GM21447 (cell line): ENCODE measurements around the gene DKKL1.
"Not testable (repeated sequence)": the region's sequence is repeated elsewhere in the genome, so short reads cannot be mapped to it uniquely, and the experiment has no call there.

ENCODE experiments used
- ATAC-seq: cut with Tn5 transposase; IDR thresholded peaks from one replicate; pipeline ENCODE4 v1.9.1; 2021; ENCODE audit not compliant: unreplicated experiment

DKKL1 gene

GRCh38 chr19:49363268-49364082 is at the start of gene DKKL1:
Gene DKKL1, plus strand, starts transcription at chr19:49363877. Its CDS starts 122 bp downstream, at chr19:49363999.
- ATAC-seq = peak; percentile 77

DNA sequence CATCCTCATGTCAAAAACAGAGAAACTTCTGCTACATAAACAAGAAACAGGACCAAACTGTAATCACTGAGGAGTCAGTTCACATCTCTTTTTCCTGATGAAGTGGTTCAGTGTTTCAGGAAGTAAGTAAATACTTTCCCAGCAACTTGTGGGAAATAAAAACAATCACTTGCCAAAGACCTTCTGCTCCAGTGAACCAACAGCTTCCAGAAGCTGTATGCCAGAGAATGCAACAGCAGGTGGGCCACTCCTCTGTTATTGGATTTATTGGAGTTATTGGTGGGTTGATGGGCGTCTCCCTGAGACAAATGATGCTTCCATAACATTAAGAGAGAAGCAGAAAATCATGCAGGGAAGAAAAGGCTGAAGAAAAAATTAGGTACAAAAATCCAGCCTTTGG is 48.6 kb upstream of the DKKL1 start:
- no peak for ATAC-seq

- ATAC-seq = no peak
These were observed 47.4 kb upstream of the DKKL1 start for GRCh38 chr19:49316284-49316683.

DNA sequence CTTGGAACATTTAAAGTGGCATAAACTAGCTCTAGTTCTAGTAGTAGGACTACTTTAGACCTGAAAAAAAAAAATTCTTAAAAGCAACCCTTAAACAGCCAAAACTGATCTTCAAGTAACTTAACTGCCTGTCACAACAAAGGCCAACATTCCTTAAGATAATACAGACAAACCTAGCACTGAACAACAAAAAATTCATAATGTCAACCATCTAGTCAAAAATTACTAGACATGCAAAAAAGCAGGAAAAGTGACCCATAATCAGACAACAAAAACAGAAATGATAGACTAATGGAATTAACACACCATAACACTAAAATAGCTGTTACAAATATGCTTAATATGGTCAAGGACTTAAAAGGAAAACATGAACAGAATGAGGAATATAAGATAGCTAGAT is 45.4 kb upstream of the DKKL1 start:
- no peak for ATAC-seq

- ATAC-seq = no peak
These were observed 38.7 kb upstream of the DKKL1 start, which contains the start of gene SLC6A16 for GRCh38 chr19:49324801-49325576. Gene SLC6A16, minus strand, starts transcription at chr19:49325191. Its CDS starts 13,844 bp downstream, at chr19:49311347.

DNA sequence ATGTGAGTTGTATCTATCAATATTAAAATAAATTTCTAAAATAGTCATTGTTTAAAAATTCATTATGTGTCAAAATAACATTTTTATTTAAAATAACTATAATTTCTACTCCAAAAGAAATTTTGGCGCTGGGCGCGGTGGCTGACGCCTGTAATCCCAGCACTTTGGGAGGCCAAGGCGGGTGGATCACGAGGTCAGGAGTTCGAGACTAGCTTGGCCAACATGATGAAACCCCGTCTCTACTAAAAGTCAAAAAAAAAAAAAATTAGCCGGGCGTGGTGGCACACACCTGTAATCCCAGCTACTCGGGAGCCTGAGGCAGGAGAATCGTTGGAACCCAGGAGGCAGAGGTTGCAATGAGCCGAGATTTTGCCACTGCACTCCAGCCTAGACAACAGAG is 37.9 kb upstream of the DKKL1 start:
- not testable (repeated sequence) for ATAC-seq

DNA sequence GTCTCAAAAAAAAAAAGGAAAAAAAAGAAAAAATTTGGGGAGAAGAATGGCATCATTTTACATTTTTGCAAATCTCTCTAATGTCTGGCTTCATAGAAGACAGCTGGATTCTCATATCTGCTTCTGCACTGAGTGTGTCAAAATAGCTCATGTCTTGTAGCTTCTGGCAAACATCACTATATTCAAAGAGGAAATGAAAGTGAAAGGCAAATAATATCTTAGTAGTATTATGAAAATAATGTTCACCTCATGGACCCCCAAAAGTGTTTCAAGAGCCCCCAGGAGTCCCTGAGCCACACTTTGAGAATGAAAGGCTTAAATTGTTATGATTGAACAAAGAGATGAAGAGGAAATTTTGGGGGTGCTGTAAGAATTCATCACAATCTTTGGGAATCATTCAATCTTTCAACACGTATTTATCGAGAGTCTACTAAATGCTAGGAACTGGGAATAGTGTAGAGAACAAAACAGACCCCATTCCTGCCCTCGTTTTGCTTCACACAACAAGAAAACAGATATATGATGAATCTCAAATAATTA is 37.4 kb upstream of the DKKL1 start:
- ATAC-seq = no peak

- no peak for ATAC-seq
These were observed 35.7 kb upstream of the DKKL1 start for GRCh38 chr19:49327878-49328544.

DNA sequence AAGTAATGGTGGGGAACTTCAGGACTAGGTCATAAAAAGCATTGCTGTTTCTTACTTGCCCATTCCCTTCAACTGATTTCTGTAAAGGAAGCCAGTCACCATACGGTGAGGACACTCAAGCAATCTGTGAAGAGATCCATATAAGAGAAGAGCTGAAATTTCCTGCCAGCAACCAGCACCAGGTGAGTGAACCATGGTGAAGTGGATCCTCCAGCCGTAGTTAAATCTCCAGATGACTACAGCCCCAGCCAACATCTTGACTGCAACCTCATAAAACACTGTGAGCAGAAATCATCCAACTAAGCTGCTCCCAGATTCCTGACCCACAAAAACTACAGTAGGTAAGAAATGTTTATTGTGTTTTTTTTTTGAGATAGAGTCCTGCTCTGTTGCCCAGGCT is 34.9 kb upstream of the DKKL1 start:
- ATAC-seq = no peak

GRCh38 chr19:49331187-49331586 is 32.5 kb upstream of the DKKL1 start:
- not testable (repeated sequence) for ATAC-seq

DNA sequence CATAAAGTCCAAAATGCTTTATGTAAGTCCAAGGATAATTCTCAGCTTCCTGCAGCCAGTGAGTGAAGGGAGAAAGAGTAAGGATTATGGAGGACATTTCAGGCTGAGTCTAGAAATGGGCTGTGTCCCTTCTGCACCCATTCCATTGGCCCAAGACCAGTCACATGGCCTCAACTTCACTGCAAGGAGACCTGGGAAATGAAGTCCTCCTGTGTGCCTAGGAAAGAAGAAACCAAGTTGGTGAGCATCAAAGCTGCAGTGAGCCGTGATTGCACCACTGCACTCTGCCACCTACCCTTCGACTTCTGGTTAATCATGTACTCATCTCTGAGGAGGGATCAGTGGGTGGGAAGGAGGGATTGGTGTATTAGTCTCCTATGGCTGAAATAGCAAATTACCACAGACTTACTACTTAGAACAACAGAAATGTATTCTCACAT is 32.0 kb upstream of the DKKL1 start:
- ATAC-seq = peak; percentile 41

- ATAC-seq = not testable (repeated sequence)
These were observed 30.8 kb upstream of the DKKL1 start for GRCh38 chr19:49332691-49333417.

DNA sequence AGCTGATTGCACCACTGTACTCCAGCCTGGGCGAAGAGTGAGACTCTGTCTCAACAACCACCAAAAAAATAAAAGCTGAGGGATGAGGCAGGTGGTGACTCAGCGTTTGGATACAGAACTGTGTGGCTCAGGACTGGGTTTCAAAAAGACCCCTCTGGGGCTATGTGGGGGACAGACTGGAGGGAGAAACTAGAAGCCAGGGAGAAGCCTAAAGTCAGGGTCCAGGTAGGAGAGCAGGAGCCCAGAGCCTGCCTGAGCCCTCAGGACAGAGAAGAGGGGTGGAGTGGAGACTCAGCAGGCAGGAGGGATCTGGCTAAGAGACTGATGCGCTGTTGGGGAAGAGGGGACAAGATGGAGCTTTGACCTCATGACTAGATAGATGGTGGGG is 30.3 kb upstream of the DKKL1 start:
- no peak for ATAC-seq

DNA sequence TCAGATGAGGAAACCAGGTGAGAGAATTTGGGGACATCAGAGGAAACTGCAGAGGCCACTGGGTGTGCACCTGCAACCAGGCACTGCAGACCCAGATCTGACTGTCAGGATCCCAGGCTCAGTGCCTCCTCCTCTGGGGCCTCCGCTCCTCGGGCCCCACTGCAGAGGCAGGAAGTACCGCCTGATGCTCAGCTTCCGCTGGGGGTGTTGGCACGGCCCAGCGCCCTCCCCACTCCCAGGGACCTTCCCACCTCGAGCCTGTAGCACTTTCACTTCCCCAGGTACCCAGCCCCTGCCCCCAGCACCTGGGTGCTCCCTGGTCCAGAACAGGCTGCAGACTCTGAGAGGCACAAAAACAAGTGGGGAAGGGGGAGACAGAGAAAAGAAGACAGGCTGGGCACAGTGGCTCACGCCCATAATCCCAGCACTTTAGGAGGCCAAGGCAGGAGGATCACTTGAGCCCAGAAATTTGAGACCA is 29.8 kb upstream of the DKKL1 start:
- peak; percentile 50 for ATAC-seq

GRCh38 chr19:49335071-49335783 is 28.4 kb upstream of the DKKL1 start, which contains the start of gene CD37:
Gene CD37, plus strand, starts transcription at chr19:49335406. Its CDS starts 135 bp downstream, at chr19:49335541.
- ATAC-seq = no peak

GRCh38 chr19:49335784-49336481 is 27.7 kb upstream of the DKKL1 start:
- ATAC-seq = no peak

DNA sequence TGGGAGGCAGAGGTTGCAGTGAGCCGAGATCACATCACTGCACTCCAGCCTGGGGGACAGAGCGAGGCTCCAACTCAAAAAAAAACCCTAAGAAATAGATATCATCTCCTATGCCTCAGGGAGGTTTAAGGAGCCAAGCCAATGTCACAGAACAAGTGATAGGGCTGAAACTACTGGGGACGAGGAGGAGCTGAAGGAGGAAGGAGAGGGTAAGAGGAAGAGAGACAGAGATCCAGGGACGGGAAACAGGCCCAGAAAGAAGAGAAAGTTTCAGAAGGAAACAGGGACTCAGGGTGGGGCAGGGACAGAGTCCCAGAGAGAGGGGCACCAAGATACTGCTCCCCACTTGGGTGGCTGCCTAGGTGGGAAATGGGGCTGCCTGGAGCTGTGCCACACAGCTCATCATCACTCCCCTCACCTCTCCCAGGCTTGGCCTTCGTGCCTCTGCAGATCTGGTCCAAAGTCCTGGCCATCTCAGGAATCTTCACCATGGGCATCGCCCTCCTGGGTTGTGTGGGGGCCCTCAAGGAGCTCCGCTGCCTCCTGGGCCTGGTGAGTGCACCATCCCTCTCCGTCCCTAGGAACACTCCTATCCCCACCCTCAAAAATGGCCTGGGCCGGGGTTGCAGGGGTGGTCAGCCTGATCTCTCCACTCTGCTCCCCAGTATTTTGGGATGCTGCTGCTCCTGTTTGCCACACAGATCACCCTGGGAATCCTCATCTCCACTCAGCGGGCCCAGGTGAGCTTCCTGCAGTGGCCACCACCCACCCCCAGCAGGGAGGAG is 27.0 kb upstream of the DKKL1 start:
- ATAC-seq = no peak
